Endothelial cell (in vitro differentiated cells): Measurements from ENCODE around the gene PCSK5. TPM values are rescaled to one million over a fixed set of nuclear protein-coding genes. Genes with fewer than 3 reads are reported as not detected.

ENCODE experiments used
- DNase-seq: peaks from one replicate; pipeline ENCODE4 v3.0.0; 2021; ENCODE audit warnings: low spot score
- H3K27ac Mint-ChIP-seq: one replicate; pipeline ENCODE4 v1.8.0; 2021; ENCODE audit warnings: mixed read lengths, inconsistent platforms; ENCODE audit not compliant: unreplicated experiment
- H3K27me3 Mint-ChIP-seq: one replicate; pipeline ENCODE4 v1.8.0; 2021; ENCODE audit warnings: mild to moderate bottlenecking, moderate library complexity, mixed read lengths, inconsistent platforms; ENCODE audit not compliant: unreplicated experiment
- H3K36me3 Mint-ChIP-seq: one replicate; pipeline ENCODE4 v1.8.0; 2021; ENCODE audit warnings: mild to moderate bottlenecking, low read depth, mixed read lengths, inconsistent platforms; ENCODE audit not compliant: unreplicated experiment
- H3K4me1 Mint-ChIP-seq: one replicate; pipeline ENCODE4 v1.8.0; 2021; ENCODE audit warnings: mild to moderate bottlenecking, mixed read lengths, inconsistent platforms; ENCODE audit not compliant: unreplicated experiment
- H3K4me3 Mint-ChIP-seq: one replicate; pipeline ENCODE4 v1.8.0; 2021; ENCODE audit warnings: mild to moderate bottlenecking, mixed read lengths, inconsistent platforms; ENCODE audit not compliant: unreplicated experiment
- H3K9me3 Mint-ChIP-seq: one replicate; pipeline ENCODE4 v1.8.0; 2021; ENCODE audit warnings: mixed read lengths, inconsistent platforms; ENCODE audit not compliant: unreplicated experiment
- total RNA-seq: library from RNA; stranded (reverse); fragmentation: NEBNext Ultra II Directional; extraction: Animal tissue kit (Norgen Biotek cat#: 25700); gene quantifications from one replicate; pipeline ENCODE4 v1.2.1, GENCODE V29; 2021; ENCODE audit not compliant: unreplicated experiment
- TF ChIP-seq, protein P1 (sequence below): fragments of 200-600 bp; sonication (generic); IDR thresholded peaks from one replicate; pipeline ENCODE4 v1.5.0; 2021; ENCODE audit warnings: antibody characterized with exemption; ENCODE audit not compliant: unreplicated experiment

PCSK5 gene
- total RNA-seq, 1 donor from 2014 or later = 3.1 TPM

DNA sequence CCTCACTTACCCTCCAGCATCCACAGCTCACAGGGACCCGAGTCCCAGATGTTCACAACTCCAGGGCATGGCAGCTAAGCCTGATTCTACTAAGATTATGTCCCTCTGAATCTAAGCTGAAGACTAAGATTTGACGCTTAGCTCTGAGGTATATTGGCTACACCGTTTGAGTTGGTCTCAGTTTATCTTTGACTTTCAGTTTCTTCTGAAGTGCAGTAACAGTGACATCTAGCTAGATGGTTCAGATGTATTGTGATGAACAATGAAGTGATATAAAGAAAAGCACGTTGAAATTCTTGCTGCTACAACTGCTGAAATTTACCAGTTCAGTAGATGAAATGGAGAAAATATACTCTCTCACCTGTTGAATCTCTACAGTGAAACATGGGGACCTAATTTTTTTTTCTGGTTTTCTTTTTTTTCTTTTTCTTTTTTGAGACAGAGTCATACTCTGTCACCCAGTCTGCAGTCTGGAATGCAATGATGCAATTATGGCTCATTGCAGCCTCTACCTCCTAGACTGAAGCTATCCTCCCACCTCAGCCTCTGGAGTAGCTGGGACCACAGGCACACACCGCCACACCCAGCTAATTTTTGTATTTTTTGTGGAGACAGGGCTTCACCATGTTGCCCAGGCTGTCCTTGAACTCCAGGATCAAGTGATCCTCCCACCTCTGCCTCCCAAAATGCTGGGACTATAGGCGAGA, 488.0 kb downstream of the PCSK5 start:
- no peak overlapping the region for H3K27ac Mint-ChIP-seq
- no peak for DNase-seq
- no peaks in the 10 kb centered on the region for H3K27me3 Mint-ChIP-seq
- no peak overlapping the region for H3K4me3 Mint-ChIP-seq
- peaks cover 8% of the 10 kb centered on the region for H3K4me1 Mint-ChIP-seq
- TF ChIP-seq, protein P1, sequence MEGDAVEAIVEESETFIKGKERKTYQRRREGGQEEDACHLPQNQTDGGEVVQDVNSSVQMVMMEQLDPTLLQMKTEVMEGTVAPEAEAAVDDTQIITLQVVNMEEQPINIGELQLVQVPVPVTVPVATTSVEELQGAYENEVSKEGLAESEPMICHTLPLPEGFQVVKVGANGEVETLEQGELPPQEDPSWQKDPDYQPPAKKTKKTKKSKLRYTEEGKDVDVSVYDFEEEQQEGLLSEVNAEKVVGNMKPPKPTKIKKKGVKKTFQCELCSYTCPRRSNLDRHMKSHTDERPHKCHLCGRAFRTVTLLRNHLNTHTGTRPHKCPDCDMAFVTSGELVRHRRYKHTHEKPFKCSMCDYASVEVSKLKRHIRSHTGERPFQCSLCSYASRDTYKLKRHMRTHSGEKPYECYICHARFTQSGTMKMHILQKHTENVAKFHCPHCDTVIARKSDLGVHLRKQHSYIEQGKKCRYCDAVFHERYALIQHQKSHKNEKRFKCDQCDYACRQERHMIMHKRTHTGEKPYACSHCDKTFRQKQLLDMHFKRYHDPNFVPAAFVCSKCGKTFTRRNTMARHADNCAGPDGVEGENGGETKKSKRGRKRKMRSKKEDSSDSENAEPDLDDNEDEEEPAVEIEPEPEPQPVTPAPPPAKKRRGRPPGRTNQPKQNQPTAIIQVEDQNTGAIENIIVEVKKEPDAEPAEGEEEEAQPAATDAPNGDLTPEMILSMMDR = no peak
- no peaks in the 10 kb centered on the region for H3K36me3 Mint-ChIP-seq
- H3K9me3 Mint-ChIP-seq = no peaks in the 10 kb centered on the region

GRCh38 chr9:76379494-76379893, 489.0 kb downstream of the PCSK5 start:
- DNase-seq = no peak
- TF ChIP-seq, protein P1 = no peak
- Mint-ChIP-seq H3K36me3 (no peaks in the 10 kb centered on the region), H3K4me3 (no peak overlapping the region), H3K27me3 (no peaks in the 10 kb centered on the region), H3K9me3 (no peaks in the 10 kb centered on the region), H3K4me1 (peaks cover 8% of the 10 kb centered on the region), H3K27ac (no peak overlapping the region)

DNA sequence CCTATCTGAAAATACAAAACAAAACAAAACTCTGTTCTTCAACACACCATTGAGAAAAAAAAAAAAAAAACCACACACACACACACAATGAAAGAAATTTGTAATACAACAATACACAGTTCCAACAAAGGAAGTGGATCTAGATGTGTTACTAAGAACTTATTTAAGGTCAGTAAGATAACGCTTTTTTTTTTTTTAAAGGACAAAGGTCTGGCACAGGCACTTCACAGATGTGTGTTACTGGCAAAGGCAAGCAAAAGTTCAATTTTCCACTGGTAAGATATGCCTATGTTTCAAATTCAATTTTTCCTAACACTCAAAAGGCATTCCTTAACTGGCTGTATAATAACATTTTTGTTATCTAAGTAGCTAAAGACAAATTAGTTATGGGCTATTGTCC, 500.2 kb downstream of the PCSK5 start:
- DNase-seq = no peak
- Mint-ChIP-seq H3K27me3 (peaks cover 8% of the 10 kb centered on the region), H3K4me3 (no peak overlapping the region), H3K27ac (no peak overlapping the region), H3K9me3 (no peaks in the 10 kb centered on the region), H3K4me1 (peaks cover 10% of the 10 kb centered on the region), H3K36me3 (peaks cover 6% of the 10 kb centered on the region)
- TF ChIP-seq, protein P1 = no peak

DNA sequence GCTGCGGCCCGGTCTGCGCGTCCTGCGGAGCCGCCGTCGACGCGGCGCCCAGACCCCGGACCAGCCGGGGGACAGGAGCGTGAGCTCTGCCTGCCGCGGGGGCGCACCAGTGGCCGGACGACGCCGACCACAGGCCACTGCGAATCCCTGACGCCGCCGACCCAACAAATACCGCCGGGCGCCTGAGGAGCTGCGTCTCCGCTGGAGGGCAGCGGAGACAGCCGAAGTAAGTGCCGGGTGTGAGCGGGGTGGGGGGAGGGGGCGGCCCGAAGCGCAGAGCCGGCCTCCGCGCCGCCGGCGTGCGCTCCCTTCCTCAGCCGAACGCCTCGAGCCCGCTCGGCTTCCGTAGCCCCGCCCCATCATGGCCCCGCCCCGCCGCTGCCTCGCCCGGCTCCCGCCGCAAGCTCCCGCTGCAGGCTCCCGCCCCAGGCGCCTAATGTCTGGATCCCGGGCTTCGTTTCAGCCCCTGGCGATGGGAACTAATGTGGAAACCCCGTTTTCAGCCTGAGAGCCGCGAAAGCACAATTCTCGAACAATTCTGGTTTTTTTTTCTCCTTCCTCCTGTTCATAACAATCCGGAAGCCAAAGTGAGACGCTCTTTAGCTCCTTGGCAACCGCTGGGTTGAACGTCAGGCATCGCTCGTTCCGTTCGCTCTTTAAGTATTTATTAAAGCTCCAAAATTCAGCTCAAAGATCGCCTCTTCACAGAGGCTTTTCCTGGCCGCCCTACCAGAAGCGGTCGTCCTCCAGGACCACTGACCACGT, 503.9 kb downstream of the PCSK5 start, which contains the start of gene RFK:
Gene RFK, minus strand, starts transcription at position 232 of the 765 bp plus-strand sequence. CDS start 255 bp downstream, outside the sequence.
- H3K36me3 Mint-ChIP-seq = peaks cover 6% of the 10 kb centered on the region
- DNase-seq = peak; percentile 97
- H3K27me3 Mint-ChIP-seq = peaks cover 8% of the 10 kb centered on the region
- H3K4me1 Mint-ChIP-seq = peaks cover 12% of the 10 kb centered on the region
- TF ChIP-seq, protein P1 = peak; percentile 39
- peak within 1 kb of the TSS; percentile 98 for H3K27ac Mint-ChIP-seq
- peak within 1 kb of the TSS; percentile 97 for H3K4me3 Mint-ChIP-seq
- no peaks in the 10 kb centered on the region for H3K9me3 Mint-ChIP-seq

GRCh38 chr9:76394960-76395252, 504.4 kb downstream of the PCSK5 start:
- H3K27ac Mint-ChIP-seq = peak overlapping the region; percentile 98
- TF ChIP-seq, protein P1 = no peak
- H3K4me3 Mint-ChIP-seq = peak overlapping the region; percentile 97
- DNase-seq = peak; percentile 35
- no peaks in the 10 kb centered on the region for H3K9me3 Mint-ChIP-seq
- peaks cover 8% of the 10 kb centered on the region for H3K27me3 Mint-ChIP-seq
- H3K36me3 Mint-ChIP-seq = peaks cover 6% of the 10 kb centered on the region
- peaks cover 12% of the 10 kb centered on the region for H3K4me1 Mint-ChIP-seq
